Endothelial cell of umbilical vein (primary cell): ENCODE measurements around the gene STAC3. TPM values are rescaled to one million over a fixed set of nuclear protein-coding genes. Genes with fewer than 3 reads are reported as not detected.

ENCODE experiments used
- BruUV-seq: library from RNA; stranded (reverse); fragments of 400-500 nt; replicated peaks from 2 replicates; lab custom pipeline; 2021; lab: Mats Ljungman, UMichigan
- CTCF ChIA-PET: fragments of 300-600, 350-600 bp; sonication (Branson Sonifier 250); formaldehyde crosslinking; loops from one replicate; lab custom pipeline; 2021; ENCODE audit warnings: antibody characterized with exemption, inconsistent platforms; lab: Charles Lee
- POLR2A ChIA-PET: fragments of 300-600, 350-600 bp; sonication (Branson Sonifier 250); formaldehyde crosslinking; loops from one replicate; lab custom pipeline; 2021; ENCODE audit warnings: antibody characterized with exemption, inconsistent platforms; lab: Charles Lee
- DNase-seq: peaks from one replicate; pipeline ENCODE4 v3.0.0-alpha.2; 2011; ENCODE audit warnings: low read depth, low spot score
- FAIRE-seq: peaks from 2 replicates; lab custom pipeline; 2011; peaks lifted over from hg19 to GRCh38; lab: Jason Lieb, UNC
- H2AFZ ChIP-seq: 2 replicates; pipeline ENCODE4 v1.6.0; 2012; ENCODE audit warnings: low read depth, low read length, control low read depth, inconsistent platforms
- H3K27ac ChIP-seq: 2 replicates; pipeline ENCODE4 v1.5.1; 2011; ENCODE audit warnings: low read depth, mild to moderate bottlenecking, control low read depth, low read length, moderate library complexity; ENCODE audit not compliant: insufficient read depth
- H3K27me3 ChIP-seq, 2 experiments: 2 replicates each; pipeline versions ENCODE4 v1.6.0 to v1.6.1; 2011; ENCODE audit warnings: low read length in 2 of 2, mixed read lengths in 1 of 2; ENCODE audit not compliant: control insufficient read depth in 2 of 2, insufficient read depth in 2 of 2
- H3K36me3 ChIP-seq, 2 experiments: 2 replicates in 1 of 2; 3 replicates in 1 of 2; pipeline ENCODE4 v1.5.1; 2011; ENCODE audit warnings: low read length in 2 of 2, mild to moderate bottlenecking in 1 of 2, moderate library complexity in 1 of 2; ENCODE audit not compliant: control insufficient read depth in 2 of 2, insufficient read depth in 2 of 2; ENCODE audit errors: extremely low read depth in 1 of 2
- H3K4me1 ChIP-seq: 3 replicates; pipeline ENCODE4 v1.5.1; 2011; ENCODE audit warnings: mild to moderate bottlenecking, low read length; ENCODE audit not compliant: control insufficient read depth, insufficient read depth; ENCODE audit errors: extremely low read depth
- H3K4me2 ChIP-seq: 2 replicates; pipeline ENCODE4 v1.6.1; 2011; ENCODE audit warnings: low read length, control low read depth, mixed read lengths; ENCODE audit not compliant: insufficient read depth
- H3K4me3 ChIP-seq, 3 experiments: fragments of 200-600 bp in 1 of 3; sonication (generic), shearing (Covaris generic) in 1 of 3; replicated peaks in 1 of 3; 2 replicates each; pipeline ENCODE4 v1.5.1; 2011 to 2016; ENCODE audit warnings: control low read depth in 3 of 3, low read length in 3 of 3, mild to moderate bottlenecking in 2 of 3, inconsistent platforms in 1 of 3, low read depth in 1 of 3, moderate library complexity in 1 of 3; ENCODE audit not compliant: insufficient read depth in 1 of 3
- H3K79me2 ChIP-seq: 2 replicates; pipeline ENCODE4 v1.6.0; 2012; ENCODE audit warnings: low read length, inconsistent platforms; ENCODE audit not compliant: control insufficient read depth, insufficient read depth
- H3K9ac ChIP-seq: replicated peaks from 2 replicates; pipeline ENCODE3; 2011; ENCODE audit warnings: low read length, control low read depth; ENCODE audit not compliant: insufficient read depth; ENCODE audit errors: extremely low read depth
- H3K9me1 ChIP-seq: replicated peaks from 3 replicates; pipeline ENCODE4 v1.6.0; 2011; ENCODE audit warnings: mild to moderate bottlenecking, low read length; ENCODE audit not compliant: control insufficient read depth, insufficient read depth; ENCODE audit errors: extremely low read depth
- H3K9me3 ChIP-seq: replicated peaks from 2 replicates; pipeline ENCODE4 v1.5.1; 2012; ENCODE audit warnings: low read length, inconsistent platforms; ENCODE audit not compliant: control insufficient read depth, insufficient read depth
- H4K20me1 ChIP-seq: replicated peaks from 2 replicates; pipeline ENCODE3; 2011; ENCODE audit warnings: mild to moderate bottlenecking, low read length; ENCODE audit not compliant: control insufficient read depth, insufficient read depth; ENCODE audit errors: extremely low read depth
- CTCF ChIP-seq, 2 donors: IDR thresholded peaks; 1 replicate in 1 of 2; 2 replicates in 1 of 2; pipeline ENCODE4 v1.5.1; 2011; ENCODE audit warnings: low read length in 2 of 2, mild to moderate bottlenecking in 2 of 2, moderate library complexity in 2 of 2, control low read depth in 1 of 2, inconsistent platforms in 1 of 2, low read depth in 1 of 2; ENCODE audit not compliant: insufficient read depth in 1 of 2; ENCODE audit errors: extremely low read depth in 1 of 2
- EZH2 ChIP-seq: IDR thresholded peaks from 2 replicates; pipeline ENCODE4 v1.6.1; 2012; ENCODE audit warnings: borderline replicate concordance, low read depth, mild to moderate bottlenecking, moderate library complexity, low read length, inconsistent platforms; ENCODE audit not compliant: severe bottlenecking
- FOS ChIP-seq: IDR thresholded peaks from 2 replicates; pipeline ENCODE4 v1.6.1; 2011; ENCODE audit warnings: mild to moderate bottlenecking, low read length, moderate library complexity, borderline replicate concordance; ENCODE audit not compliant: insufficient read depth
- GATA2 ChIP-seq: IDR thresholded peaks from 2 replicates; pipeline ENCODE4 v1.7.0; 2011; ENCODE audit warnings: low read depth, mild to moderate bottlenecking, moderate library complexity, mixed read lengths, low read length; ENCODE audit not compliant: insufficient read length, insufficient read depth
- JUN ChIP-seq: IDR thresholded peaks from 2 replicates; pipeline ENCODE4 v1.6.1; 2011; ENCODE audit warnings: borderline replicate concordance, low read depth; ENCODE audit not compliant: insufficient read length, insufficient read depth
- MAX ChIP-seq: IDR thresholded peaks from 2 replicates; pipeline ENCODE4 v1.6.1; 2011; ENCODE audit not compliant: insufficient read depth, insufficient read length
- MYC ChIP-seq: IDR thresholded peaks from one replicate; pipeline ENCODE4 v1.6.1; 2011; ENCODE audit warnings: mild to moderate bottlenecking, low read depth, low read length
- POLR2A ChIP-seq: IDR thresholded peaks from 2 replicates; pipeline ENCODE4 v1.6.1; 2012; ENCODE audit warnings: low read depth, mild to moderate bottlenecking, control low read depth, low read length
- dilution Hi-C: fragments of 300-500 bp; cut with MboI; formaldehyde crosslinking; loops from one replicate; pipeline ENCODE4 v1.15.0; 2019; ENCODE audit warnings: low sequenced_read_pairs; ENCODE audit not compliant: extremely low pct_ligation_motif_present
- intact Hi-C: fragments of 100-400 bp; cut with micrococcal nuclease; formaldehyde crosslinking; loops from one replicate; pipeline ENCODE4 v1.10.0; 2022
- polyA plus RNA-seq, 4 experiments: library from polyadenylated mRNA; depleted of rRNA in 3 of 4; stranded (reverse) in 3 of 4; unstranded in 1 of 4; fragments of >200 nt; gene quantifications; 2 replicates each; pipeline versions ENCODE4 v1.2.1 to v1.2.3, GENCODE V29; 2011 to 2012; ENCODE audit warnings: missing spikeins in 1 of 4
- total RNA-seq: library from RNA; stranded (reverse); gene quantifications from 2 replicates; pipeline ENCODE4 v1.2.3, GENCODE V29; 2021

STAC3 gene
- total and polyA plus RNA-seq, 2 donors (not counting 3 experiments of a cell fraction or from before 2014, with no cell fraction given), result 0.36 to 0.55 TPM

GRCh38 chr12:57235728-57236131 lies 15.3 kb downstream of the STAC3 start:
- TF ChIP-seq MAX (no peak), FOS (no peak), POLR2A (no peak), GATA2 (no peak), MYC (no peak), CTCF (IDR thresholded peaks at IDR 0.05; ENCODE audit: extremely low read depth in 1 of 2, insufficient read depth in 1 of 2, low read depth in 1 of 2, low read length in 2 of 2) (no peak), JUN (no peak), EZH2 (no peak)
- Histone ChIP-seq H3K4me2 (no peak overlapping the region), H3K9me1 (no peaks in the 10 kb centered on the region), H4K20me1 (no peaks in the 10 kb centered on the region), H3K36me3 (peaks cover 3 to 27% of the 10 kb centered on the region in 2 experiments), H3K27ac (no peak overlapping the region), H3K27me3 (peaks cover 32 to 38% of the 10 kb centered on the region in 2 experiments), H2AFZ (no peak overlapping the region), H3K79me2 (peaks cover 12% of the 10 kb centered on the region), H3K4me1 (peaks cover 28% of the 10 kb centered on the region), H3K9ac (no peak overlapping the region), H3K9me3 (no peaks in the 10 kb centered on the region), H3K4me3 (no peak overlapping the region)
- DNase-seq (no peak), FAIRE-seq (no peak)
- dilution Hi-C loops (no loop called here), intact Hi-C loops (no loop called here)
- no TSS peak for BruUV-seq
- ChIA-PET POLR2A (no interaction called here), CTCF (no interaction called here)
